Right lobe of liver (tissue), 4 donors: ENCODE data around the gene TK1.

Experiments
- CTCF ChIP-seq, 4 donors: fragments of 200-600 bp in 3 of 4; fragments of 450-650 bp in 1 of 4; IDR thresholded peaks; one replicate each; pipeline versions ENCODE4 v1.5.1 to v1.8.0; 2016 to 2022; ENCODE audit warnings: antibody characterized with exemption in 4 of 4, mild to moderate bottlenecking in 2 of 4
- POLR2A ChIP-seq: fragments of 450-650 bp; IDR thresholded peaks from one replicate; pipeline ENCODE4 v1.6.1; 2017; ENCODE audit warnings: antibody characterized with exemption, mild to moderate bottlenecking
- donor health status: DM: no; HTN: no; CAD: no.
- donor health status: DM: no; HTN: no; CAD: no.
- donor health status: DM: no; HTN: yes; CAD: no.

DNA sequence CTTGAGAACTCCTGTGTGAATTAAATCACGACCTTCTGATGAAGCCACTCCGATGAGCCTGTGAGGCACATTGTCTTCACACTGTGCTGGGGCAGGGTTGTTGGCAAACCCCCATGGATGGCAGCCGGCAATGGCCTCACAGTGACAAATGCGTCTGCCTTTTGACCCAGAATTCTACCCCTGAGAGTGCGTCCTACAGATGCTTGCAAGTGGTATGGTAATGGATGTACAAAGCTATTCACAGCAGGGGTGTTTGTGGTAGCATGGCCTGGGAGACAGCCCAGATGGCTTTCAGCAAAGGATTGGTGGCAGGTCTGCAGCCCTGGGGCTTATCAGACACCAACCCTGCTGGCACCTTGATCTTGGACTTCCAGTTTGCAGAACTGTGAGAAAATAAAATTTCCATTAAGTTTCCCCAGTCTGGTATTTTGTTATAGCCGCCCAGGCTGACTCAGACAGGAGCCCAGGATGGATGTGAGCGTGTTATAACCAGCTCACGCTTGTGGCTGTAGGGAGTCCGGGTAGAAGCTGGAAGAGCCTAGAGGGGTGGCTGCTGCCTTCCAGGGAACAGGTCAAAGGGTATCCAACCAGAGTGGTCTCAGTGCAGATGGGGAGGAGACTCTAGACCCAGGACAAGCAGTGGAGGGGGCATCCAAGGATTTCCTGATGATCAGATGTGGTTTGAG, 10.4 kb upstream of the TK1 start:
- TF ChIP-seq CTCF (IDR thresholded peaks at IDR 0.05) (no peak), POLR2A (no peak)
